H1 (cell line): Measurements from ENCODE around the gene MSL1. TPM values are rescaled to one million over a fixed set of nuclear protein-coding genes. Genes with fewer than 3 reads are reported as not detected.
A peak's percentile ranks its signal among the peaks of the same experiment; 100 is the strongest.

Experiments used
- CTCF ChIA-PET: fragments of 300-600 bp; sonication (Branson Sonifier 250); formaldehyde crosslinking; loops from one replicate; lab custom pipeline; 2021; ENCODE audit not compliant: partially characterized antibody; lab: Charles Lee
- POLR2A ChIA-PET: fragments of 300-600 bp; sonication (Branson Sonifier 250); formaldehyde crosslinking; loops from one replicate; lab custom pipeline; 2021; ENCODE audit warnings: inconsistent platforms; ENCODE audit not compliant: partially characterized antibody; lab: Charles Lee
- DNase-seq, 2 experiments: peaks; one replicate each; pipeline versions ENCODE4 v3.0.0 to v3.0.0-alpha.2; 2010 to 2022; ENCODE audit warnings: low spot score in 2 of 2, low read depth in 1 of 2, mixed read lengths in 1 of 2
- FAIRE-seq: peaks from 2 replicates; lab custom pipeline; 2011; peaks lifted over from hg19 to GRCh38; lab: Jason Lieb, UNC
- H2AFZ ChIP-seq: 2 replicates; pipeline ENCODE4 v1.8.1; 2012; ENCODE audit warnings: low read length, inconsistent platforms
- H2AK5ac ChIP-seq: 2 replicates; pipeline ENCODE4 v1.6.1; 2013; ENCODE audit warnings: low read depth, low read length
- H2BK120ac ChIP-seq: replicated peaks from 2 replicates; pipeline ENCODE3; 2013; ENCODE audit warnings: low read depth, low read length, inconsistent platforms
- H2BK12ac ChIP-seq: 2 replicates; pipeline ENCODE4 v1.6.1; 2013; ENCODE audit warnings: low read depth, low read length
- H2BK15ac ChIP-seq: 2 replicates; pipeline ENCODE4 v1.6.1; 2013; ENCODE audit warnings: low read length
- H2BK20ac ChIP-seq: 2 replicates; pipeline ENCODE4 v1.6.1; 2013; ENCODE audit warnings: low read length
- H2BK5ac ChIP-seq: 2 replicates; pipeline ENCODE4 v1.6.1; 2013; ENCODE audit warnings: low read depth, low read length
- H3K14ac ChIP-seq: 2 replicates; pipeline ENCODE4 v1.6.1; 2013; ENCODE audit warnings: inconsistent platforms; ENCODE audit not compliant: insufficient read length
- H3K18ac ChIP-seq: 2 replicates; pipeline ENCODE4 v1.6.1; 2013; ENCODE audit warnings: low read length; ENCODE audit errors: extremely low read depth
- H3K23ac ChIP-seq: 2 replicates; pipeline ENCODE4 v1.6.1; 2013; ENCODE audit warnings: inconsistent platforms; ENCODE audit not compliant: insufficient read length
- H3K23me2 ChIP-seq: 2 replicates; pipeline ENCODE4 v1.6.1; 2013; ENCODE audit warnings: low read depth, low read length
- H3K27ac ChIP-seq: 2 replicates; pipeline ENCODE4 v1.6.1; 2011; ENCODE audit warnings: low read depth, low read length, inconsistent platforms
- H3K27me3 ChIP-seq, 4 experiments: replicated peaks in 1 of 4; 1 replicate in 1 of 4; 2 replicates in 3 of 4; pipeline versions ENCODE4 v1.6.1 to v1.8.1; 2011 to 2013; ENCODE audit warnings: low read length in 3 of 4, mild to moderate bottlenecking in 3 of 4, inconsistent platforms in 2 of 4, mixed read lengths in 2 of 4, moderate library complexity in 1 of 4; ENCODE audit not compliant: control insufficient read depth in 3 of 4, insufficient read depth in 3 of 4; ENCODE audit errors: extremely low read depth in 1 of 4
- H3K36me3 ChIP-seq, 4 experiments: 2 replicates each; pipeline versions ENCODE4 v1.6.1 to v1.8.1; 2011 to 2013; ENCODE audit warnings: mild to moderate bottlenecking in 4 of 4, low read length in 3 of 4, moderate library complexity in 2 of 4, control low read depth in 1 of 4, inconsistent platforms in 1 of 4; ENCODE audit not compliant: insufficient read depth in 4 of 4, control insufficient read depth in 2 of 4
- H3K4ac ChIP-seq: replicated peaks from 2 replicates; pipeline ENCODE3; 2013; ENCODE audit warnings: low read length, low read depth, mixed read lengths, inconsistent platforms; ENCODE audit not compliant: insufficient read length
- H3K4me1 ChIP-seq, 4 experiments: replicated peaks in 1 of 4; 1 replicate in 1 of 4; 2 replicates in 3 of 4; pipeline versions ENCODE4 v1.6.1 to v1.8.1; 2011 to 2013; ENCODE audit warnings: low read length in 3 of 4, inconsistent platforms in 2 of 4, mixed read lengths in 1 of 4; ENCODE audit not compliant: insufficient read depth in 4 of 4, control insufficient read depth in 3 of 4
- H3K4me2 ChIP-seq, 2 experiments: 2 replicates each; pipeline versions ENCODE4 v1.6.1 to v1.8.1; 2011 to 2013; ENCODE audit warnings: low read depth in 2 of 2, low read length in 2 of 2, control low read depth in 1 of 2, inconsistent platforms in 1 of 2, mild to moderate bottlenecking in 1 of 2; ENCODE audit not compliant: insufficient read depth in 1 of 2
- H3K4me3 ChIP-seq, 4 experiments: fragments of 200-600, 300-600 bp in 1 of 4; sonication (generic), shearing (Covaris generic), sonication (Bioruptor Twin) in 1 of 4; 2 replicates each; pipeline versions ENCODE4 v1.5.1 to v1.8.1; 2011 to 2016; ENCODE audit warnings: low read length in 4 of 4, low read depth in 3 of 4, control low read depth in 2 of 4, inconsistent platforms in 2 of 4, mild to moderate bottlenecking in 2 of 4, mixed read lengths in 1 of 4, moderate library complexity in 1 of 4; ENCODE audit not compliant: insufficient read depth in 2 of 4; ENCODE audit errors: extremely low read depth in 1 of 4
- H3K56ac ChIP-seq: replicated peaks from 2 replicates; pipeline ENCODE3; 2013; ENCODE audit warnings: low read depth, mild to moderate bottlenecking, mixed read lengths, low read length, inconsistent platforms; ENCODE audit not compliant: insufficient read length
- H3K79me1 ChIP-seq: 2 replicates; pipeline ENCODE4 v1.6.1; 2013; ENCODE audit warnings: low read depth, low read length, control low read depth
- H3K79me2 ChIP-seq, 2 experiments: 2 replicates each; pipeline versions ENCODE4 v1.6.1 to v1.8.1; 2012 to 2013; ENCODE audit warnings: low read length in 2 of 2, mild to moderate bottlenecking in 2 of 2, inconsistent platforms in 1 of 2; ENCODE audit not compliant: insufficient read depth in 2 of 2, control insufficient read depth in 1 of 2
- H3K9ac ChIP-seq, 4 experiments: replicated peaks in 1 of 4; 1 replicate in 1 of 4; 2 replicates in 3 of 4; pipeline versions ENCODE4 v1.6.1 to v1.8.1; 2011 to 2013; ENCODE audit warnings: low read depth in 3 of 4, low read length in 3 of 4, control low read depth in 2 of 4, mild to moderate bottlenecking in 2 of 4, moderate library complexity in 2 of 4, inconsistent platforms in 1 of 4; ENCODE audit errors: extremely low read depth in 1 of 4
- H3K9me3 ChIP-seq, 2 experiments: 2 replicates each; pipeline versions ENCODE4 v1.6.1 to v1.8.1; 2012 to 2013; ENCODE audit warnings: mild to moderate bottlenecking in 2 of 2, moderate library complexity in 2 of 2, control low read depth in 1 of 2, inconsistent platforms in 1 of 2, low read depth in 1 of 2, low read length in 1 of 2, mixed read lengths in 1 of 2; ENCODE audit not compliant: insufficient read depth in 2 of 2
- H4K20me1 ChIP-seq, 2 experiments: replicated peaks in 1 of 2; 2 replicates each; pipeline versions ENCODE3 to v1.8.1; 2011 to 2013; ENCODE audit warnings: inconsistent platforms in 2 of 2, low read length in 2 of 2, mild to moderate bottlenecking in 1 of 2; ENCODE audit not compliant: insufficient read depth in 2 of 2, control insufficient read depth in 1 of 2
- H4K5ac ChIP-seq: 2 replicates; pipeline ENCODE4 v1.6.1; 2013; ENCODE audit warnings: low read length, low read depth, mixed read lengths, inconsistent platforms; ENCODE audit not compliant: insufficient read length
- H4K8ac ChIP-seq: 2 replicates; pipeline ENCODE4 v1.8.0; 2013; ENCODE audit warnings: mild to moderate bottlenecking, moderate library complexity, low read length, inconsistent platforms; ENCODE audit not compliant: insufficient read depth; ENCODE audit errors: extremely low read depth
- H4K91ac ChIP-seq: replicated peaks from 2 replicates; pipeline ENCODE3; 2013; ENCODE audit warnings: low read length, mixed read lengths, inconsistent platforms; ENCODE audit not compliant: insufficient read length
- EP300 ChIP-seq, 2 experiments: IDR thresholded peaks; 1 replicate in 1 of 2; 2 replicates in 1 of 2; pipeline ENCODE4 v1.6.1; 2011 to 2012; ENCODE audit warnings: low read depth in 2 of 2, low read length in 2 of 2, mild to moderate bottlenecking in 2 of 2, borderline replicate concordance in 1 of 2, inconsistent platforms in 1 of 2, moderate library complexity in 1 of 2
- GABPA ChIP-seq: IDR thresholded peaks from 2 replicates; pipeline ENCODE4 v1.6.1; 2011; ENCODE audit warnings: mild to moderate bottlenecking, low read length, moderate library complexity, borderline replicate concordance; ENCODE audit not compliant: insufficient read depth
- HDAC6 ChIP-seq: IDR thresholded peaks from one replicate; pipeline ENCODE4 v1.7.1; 2012; ENCODE audit warnings: low read depth, mild to moderate bottlenecking, inconsistent platforms, low read length, moderate library complexity
- JUN ChIP-seq: IDR thresholded peaks from 2 replicates; pipeline ENCODE4 v1.6.1; 2011; ENCODE audit warnings: low read depth, mild to moderate bottlenecking, improper control_type of control experiment, low read length
- KDM5A ChIP-seq: fragments of 200-600 bp; IDR thresholded peaks from 2 replicates; pipeline ENCODE4 v1.7.1; 2012; ENCODE audit warnings: mild to moderate bottlenecking, low read length, inconsistent platforms, mixed read lengths
- SP4 ChIP-seq: IDR thresholded peaks from 2 replicates; pipeline ENCODE4 v1.6.1; 2012; ENCODE audit warnings: low read length, inconsistent platforms
- TBP ChIP-seq: IDR thresholded peaks from 2 replicates; pipeline ENCODE4 v1.6.1; 2011; ENCODE audit warnings: low read depth, low read length, improper control_type of control experiment
- TCF12 ChIP-seq: IDR thresholded peaks from 2 replicates; pipeline ENCODE4 v1.6.1; 2011; ENCODE audit warnings: low read depth, mild to moderate bottlenecking, low read length
- WGBS, 2 experiments: shearing (Covaris generic) in 1 of 2; methylation state at CpG; one replicate each; pipeline versions ENCODE4 v1.1.6 to v1.1.7; 2013 to 2015; ENCODE audit warnings: low lambda C conversion rate in 2 of 2, mixed read lengths in 2 of 2, inconsistent platforms in 1 of 2, low coverage in 1 of 2, missing lambda C conversion rate in 1 of 2; ENCODE audit not compliant: insufficient replicate concordance in 2 of 2, insufficient coverage in 1 of 2, insufficient read length in 1 of 2; ENCODE audit errors: extremely low coverage in 1 of 2, missing lambda C conversion rate in 1 of 2; 5-methylcytosine and 5-hydroxymethylcytosine counted together
- polyA plus RNA-seq, 7 experiments: library from polyadenylated mRNA; depleted of rRNA in 3 of 7; stranded (reverse) in 5 of 7; unstranded in 2 of 7; fragments of >200 nt in 5 of 7; fragments of 200-250 nt in 2 of 7; gene quantifications; 1 replicate in 5 of 7; 2 replicates in 1 of 7; 4 replicates in 1 of 7; pipeline versions ENCODE4 v1.2.1 to v1.2.3, GENCODE V29; 2011 to 2013; ENCODE audit warnings: missing spikeins in 2 of 7, mixed read lengths in 2 of 7
- total RNA-seq: library from RNA; stranded (reverse); fragmentation: NEBNext Ultra II Directional; extraction: Animal tissue kit (Norgen Biotek cat#: 25700); gene quantifications from 2 replicates; pipeline ENCODE4 v1.2.1, GENCODE V29; 2021
- TF ChIP-seq, protein P1 (sequence below): IDR thresholded peaks from 2 replicates; pipeline ENCODE4 v1.6.1; 2012; ENCODE audit warnings: inconsistent platforms
- TF ChIP-seq, protein P2 (sequence below): IDR thresholded peaks from 2 replicates; pipeline ENCODE4 v1.6.1; 2011; ENCODE audit warnings: low read depth, mild to moderate bottlenecking, low read length; ENCODE audit not compliant: insufficient read depth

MSL1 gene
- total and polyA plus RNA-seq, 2 of the 8 experiments (the other 6 are each of a cell fraction or from before 2014, with no cell fraction given): 24.1 to 66.5 TPM

DNA sequence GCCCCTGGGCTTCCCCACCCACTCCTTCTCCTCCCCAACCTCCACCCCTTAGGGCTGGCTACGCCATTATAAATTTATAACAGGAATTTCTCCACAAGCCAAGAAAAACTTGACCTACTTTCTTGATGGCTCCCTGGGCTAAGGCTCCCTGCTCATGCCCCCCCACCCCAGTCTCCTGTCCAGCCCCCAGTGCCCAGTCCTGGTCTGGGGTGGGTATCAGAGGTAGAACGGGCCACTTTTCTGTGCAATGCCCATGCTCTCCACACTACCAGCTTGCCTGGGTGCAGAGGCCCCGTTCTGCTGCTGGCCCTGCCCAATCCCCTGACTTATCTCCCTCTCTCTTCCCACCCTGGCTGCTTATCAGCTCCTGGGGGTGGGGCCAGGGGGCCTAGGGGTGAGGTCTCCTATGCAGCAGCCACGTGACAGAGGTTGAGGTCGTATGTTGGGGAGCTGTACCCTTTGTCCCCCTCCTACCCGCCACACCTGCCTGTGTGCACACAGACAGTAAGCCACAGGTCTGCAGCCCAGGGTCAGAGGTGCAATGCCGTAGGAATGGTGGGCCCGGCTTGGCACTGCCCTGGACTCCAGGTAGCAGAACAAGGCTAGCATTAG, 48.9 kb upstream of the MSL1 start:
- Histone ChIP-seq H3K79me1 (peaks cover 3% of the 10 kb centered on the region; the same call in 1 of the 2 replicates), H2BK120ac (no peak overlapping the region), H3K9me3 (no peaks in the 10 kb centered on the region), H3K23me2 (peaks cover 4% of the 10 kb centered on the region), H3K4me2 (no peak overlapping the region), H3K79me2 (no peaks in the 10 kb centered on the region), H3K27me3 (no peaks in the 10 kb centered on the region), H4K20me1 (no peaks in the 10 kb centered on the region), H2BK20ac (0 out of 2 replicates have a peak overlapping the region, but pooled peaks have one; percentile 48), H2BK5ac (peak overlapping the region; percentile 60; the same call in 1 of the 2 replicates), H3K9ac (no peak overlapping the region; a peak in 1 of 7 replicates), H3K36me3 (no peaks in the 10 kb centered on the region), H3K27ac (no peak overlapping the region), H3K23ac (no peak overlapping the region), H3K56ac (no peak overlapping the region), H2AK5ac (no peak overlapping the region; the same call in 1 of the 2 replicates), H4K91ac (no peak overlapping the region), H2BK15ac (0 out of 2 replicates have a peak overlapping the region, but pooled peaks have one; percentile 46), H2BK12ac (0 out of 2 replicates have a peak overlapping the region, but pooled peaks have one; percentile 75), H3K4me3 (no peak overlapping the region), H4K5ac (no peak overlapping the region), H3K18ac (no peak overlapping the region), H4K8ac (no peak overlapping the region; the same call in 1 of the 2 replicates), H3K4me1 (peaks cover 22 to 55% (median 45%) of the 10 kb centered on the region in 4 experiments), H3K14ac (no peak overlapping the region), H2AFZ (no peak overlapping the region), H3K4ac (no peak overlapping the region)
- DNase-seq (no peak), FAIRE-seq (no peak)
- 85% methylated on average over 7 of the region's 8 CpGs; no CpG with 5 or more reads in 1 of the 2 experiments for WGBS, 2 experiments
- ChIA-PET CTCF (interaction anchor here (0.9 to 38.4 kb wide), 11 partner anchors 12 to 118 kb away, joined by 3 to 876 read pairs (median 51); partner anchors contain the start of genes CSF3, MED24 and THRA), POLR2A (interaction anchor here (0.9 to 6.7 kb wide), 7 partner anchors 9 to 51 kb away, joined by 3 to 64 read pairs (median 5); partner anchors contain the start of genes MED24 and THRA)
- TF ChIP-seq TCF12 (no peak), TBP (no peak), GABPA (no peak), HDAC6 (no peak), SP4 (no peak), JUN (no peak), EP300 (IDR thresholded peaks at IDR 0.05; ENCODE audit: borderline replicate concordance in 1 of 2, low read depth in 2 of 2, low read length in 2 of 2) (no peak), KDM5A (no peak)
- TF ChIP-seq, protein P1, sequence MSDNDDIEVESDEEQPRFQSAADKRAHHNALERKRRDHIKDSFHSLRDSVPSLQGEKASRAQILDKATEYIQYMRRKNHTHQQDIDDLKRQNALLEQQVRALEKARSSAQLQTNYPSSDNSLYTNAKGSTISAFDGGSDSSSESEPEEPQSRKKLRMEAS: no peak
- TF ChIP-seq, protein P2, sequence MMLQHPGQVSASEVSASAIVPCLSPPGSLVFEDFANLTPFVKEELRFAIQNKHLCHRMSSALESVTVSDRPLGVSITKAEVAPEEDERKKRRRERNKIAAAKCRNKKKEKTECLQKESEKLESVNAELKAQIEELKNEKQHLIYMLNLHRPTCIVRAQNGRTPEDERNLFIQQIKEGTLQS: no peak
